Peyer's patch (tissue), 4 donors: ENCODE measurements around the gene ANO10. TPM values are rescaled to one million over a fixed set of nuclear protein-coding genes. Genes with fewer than 3 reads are reported as not detected.
"Not testable (repeated sequence)": the region's sequence is repeated elsewhere in the genome, so short reads cannot be mapped to it uniquely, and the experiment has no call there.

Experiments
- DNase-seq, 3 donors: peaks; one replicate each; pipeline ENCODE4 v3.0.0-alpha.2; 2017 to 2019
- H3K27ac ChIP-seq, 4 donors: fragments of 200-600 bp; sonication (generic); one replicate each; pipeline ENCODE4 v1.5.1; 2016 to 2019
- H3K27me3 ChIP-seq, 2 donors: fragments of 200-600 bp; sonication (generic); one replicate each; pipeline ENCODE4 v1.5.1; 2019
- H3K36me3 ChIP-seq, 3 donors: fragments of 200-600 bp; sonication (generic); one replicate each; pipeline ENCODE4 v1.5.1; 2016 to 2019
- H3K4me1 ChIP-seq, 4 donors: fragments of 200-600 bp; sonication (generic); one replicate each; pipeline ENCODE4 v1.5.1; 2016 to 2019
- H3K4me3 ChIP-seq, 4 donors: fragments of 200-600 bp; sonication (generic); 1 replicate in 3 of 4; 2 replicates in 1 of 4; pipeline ENCODE4 v1.5.1; 2016 to 2019; ENCODE audit warnings: mild to moderate bottlenecking in 1 of 4
- H3K9me3 ChIP-seq, 4 donors: fragments of 200-600 bp; sonication (generic); one replicate each; pipeline ENCODE4 v1.5.1; 2016 to 2019; ENCODE audit warnings: mild to moderate bottlenecking in 1 of 4
- CTCF ChIP-seq, 6 experiments: fragments of 450-650 bp in 4 of 6; fragments of 200-600 bp in 2 of 6; sonication (generic) in 1 of 6; IDR thresholded peaks; one replicate each; pipeline ENCODE4 v1.5.1; 2017 to 2019; ENCODE audit warnings: antibody characterized with exemption in 6 of 6, mild to moderate bottlenecking in 3 of 6, moderate library complexity in 1 of 6
- POLR2A ChIP-seq, 2 donors: fragments of 450-650 bp; IDR thresholded peaks; one replicate each; pipeline ENCODE4 v1.5.1; 2017; ENCODE audit warnings: antibody characterized with exemption in 2 of 2, mild to moderate bottlenecking in 2 of 2, moderate library complexity in 2 of 2
- total RNA-seq, 4 donors: library from RNA; depleted of rRNA; stranded (reverse); fragments of >200 nt; gene quantifications; one replicate each; pipeline ENCODE4 v1.1.0, GENCODE V29; 2016

The ANO10 gene
- total RNA-seq, 4 donors from 2014 or later: 33.8 to 110 (median 70.0) TPM

GRCh38 chr3:43597961-43598360, 23.9 kb downstream of the ANO10 start:
- no peaks in the 10 kb centered on the region for H3K27me3 ChIP-seq
- no peaks in the 10 kb centered on the region for H3K9me3 ChIP-seq
- TF ChIP-seq POLR2A (IDR thresholded peaks at IDR 0.05): no peak
- TF ChIP-seq CTCF (IDR thresholded peaks at IDR 0.05): no peak
- no peak overlapping the region for H3K27ac ChIP-seq
- DNase-seq: no peak
- no peaks in the 10 kb centered on the region for H3K4me1 ChIP-seq
- peaks cover 0 to 9% (median 0%) of the 10 kb centered on the region in 3 donors for H3K36me3 ChIP-seq
- H3K4me3 ChIP-seq: no peak overlapping the region

- H3K4me3 ChIP-seq, DNase-seq, H3K9me3 ChIP-seq, H3K27ac ChIP-seq, H3K4me1 ChIP-seq, H3K27me3 ChIP-seq: not testable (repeated sequence)
- H3K36me3 ChIP-seq: peaks cover 0 to 19% (median 0%) of the 10 kb centered on the region in 3 donors
Observed at GRCh38 chr3:43596178-43596577, 25.6 kb downstream of the ANO10 start.

- not testable (repeated sequence) for H3K27ac ChIP-seq, H3K4me1 ChIP-seq, DNase-seq, H3K4me3 ChIP-seq, H3K27me3 ChIP-seq, H3K9me3 ChIP-seq
- H3K36me3 ChIP-seq: peaks cover 0 to 26% (median 0%) of the 10 kb centered on the region in 3 donors
Observed at GRCh38 chr3:43595280-43595679, 26.5 kb downstream of the ANO10 start.

- H3K4me3 ChIP-seq, H3K27me3 ChIP-seq, H3K27ac ChIP-seq, H3K4me1 ChIP-seq, DNase-seq, H3K9me3 ChIP-seq: not testable (repeated sequence)
- peaks cover 0 to 26% (median 0%) of the 10 kb centered on the region in 3 donors for H3K36me3 ChIP-seq
Observed at GRCh38 chr3:43593588-43593987, 28.2 kb downstream of the ANO10 start.

GRCh38 chr3:43591866-43592265, 29.9 kb downstream of the ANO10 start:
- DNase-seq, H3K4me1 ChIP-seq, H3K9me3 ChIP-seq, H3K27ac ChIP-seq, H3K4me3 ChIP-seq, H3K27me3 ChIP-seq: not testable (repeated sequence)
- peaks cover 0 to 17% (median 0%) of the 10 kb centered on the region in 3 donors for H3K36me3 ChIP-seq

GRCh38 chr3:43587303-43587702, 34.5 kb downstream of the ANO10 start:
- TF ChIP-seq POLR2A (IDR thresholded peaks at IDR 0.05) (no peak), CTCF (IDR thresholded peaks at IDR 0.05) (no peak)
- Histone ChIP-seq H3K27me3 (no peaks in the 10 kb centered on the region), H3K36me3 (peaks cover 0 to 17% (median 0%) of the 10 kb centered on the region in 3 donors), H3K4me1 (no peaks in the 10 kb centered on the region), H3K27ac (no peak overlapping the region), H3K9me3 (peaks cover 0 to 5% (median 0%) of the 10 kb centered on the region in 4 donors), H3K4me3 (no peak overlapping the region)
- DNase-seq: no peak

GRCh38 chr3:43584043-43584826, 37.6 kb downstream of the ANO10 start:
- Histone ChIP-seq H3K36me3 (peaks cover 0 to 6% (median 0%) of the 10 kb centered on the region in 3 donors), H3K27me3 (no peaks in the 10 kb centered on the region), H3K27ac (no peak overlapping the region), H3K4me3 (no peak overlapping the region), H3K4me1 (no peaks in the 10 kb centered on the region), H3K9me3 (no peaks in the 10 kb centered on the region)
- DNase-seq: no peak
- no peak for TF ChIP-seq CTCF (IDR thresholded peaks at IDR 0.05)
- TF ChIP-seq POLR2A (IDR thresholded peaks at IDR 0.05): no peak

- Histone ChIP-seq H3K4me1 (no peaks in the 10 kb centered on the region), H3K9me3 (no peaks in the 10 kb centered on the region), H3K4me3 (no peak overlapping the region), H3K27me3 (no peaks in the 10 kb centered on the region), H3K36me3 (peaks cover 0 to 8% (median 0%) of the 10 kb centered on the region in 3 donors), H3K27ac (no peak overlapping the region)
- no peak for TF ChIP-seq POLR2A (IDR thresholded peaks at IDR 0.05)
- TF ChIP-seq CTCF (IDR thresholded peaks at IDR 0.05): no peak
- DNase-seq: no peak
Observed at GRCh38 chr3:43583481-43583880, 38.3 kb downstream of the ANO10 start.
